GM19328 (cell line): ENCODE results near the gene DDX27.

Experiments
- ATAC-seq: cut with Tn5 transposase; IDR thresholded peaks from one replicate; pipeline ENCODE4 v1.9.1; 2021; ENCODE audit warnings: mild to moderate bottlenecking, moderate library complexity; ENCODE audit not compliant: unreplicated experiment

The DDX27 gene

GRCh38 chr20:49276961-49277785 lies 58.0 kb downstream of the DDX27 start:
- no peak for ATAC-seq

GRCh38 chr20:49277786-49278035 lies 58.5 kb downstream of the DDX27 start:
- ATAC-seq: no peak

- ATAC-seq: peak; percentile 89
Observed at GRCh38 chr20:49278036-49278817, 59.0 kb downstream of the DDX27 start, which contains the start of gene ZNFX1. ZNFX1 (minus strand) TSS chr20:49278057; CDS start chr20:49275839, 2,218 bp downstream.

GRCh38 chr20:49278818-49279676 lies 59.8 kb downstream of the DDX27 start:
- no peak for ATAC-seq

DNA sequence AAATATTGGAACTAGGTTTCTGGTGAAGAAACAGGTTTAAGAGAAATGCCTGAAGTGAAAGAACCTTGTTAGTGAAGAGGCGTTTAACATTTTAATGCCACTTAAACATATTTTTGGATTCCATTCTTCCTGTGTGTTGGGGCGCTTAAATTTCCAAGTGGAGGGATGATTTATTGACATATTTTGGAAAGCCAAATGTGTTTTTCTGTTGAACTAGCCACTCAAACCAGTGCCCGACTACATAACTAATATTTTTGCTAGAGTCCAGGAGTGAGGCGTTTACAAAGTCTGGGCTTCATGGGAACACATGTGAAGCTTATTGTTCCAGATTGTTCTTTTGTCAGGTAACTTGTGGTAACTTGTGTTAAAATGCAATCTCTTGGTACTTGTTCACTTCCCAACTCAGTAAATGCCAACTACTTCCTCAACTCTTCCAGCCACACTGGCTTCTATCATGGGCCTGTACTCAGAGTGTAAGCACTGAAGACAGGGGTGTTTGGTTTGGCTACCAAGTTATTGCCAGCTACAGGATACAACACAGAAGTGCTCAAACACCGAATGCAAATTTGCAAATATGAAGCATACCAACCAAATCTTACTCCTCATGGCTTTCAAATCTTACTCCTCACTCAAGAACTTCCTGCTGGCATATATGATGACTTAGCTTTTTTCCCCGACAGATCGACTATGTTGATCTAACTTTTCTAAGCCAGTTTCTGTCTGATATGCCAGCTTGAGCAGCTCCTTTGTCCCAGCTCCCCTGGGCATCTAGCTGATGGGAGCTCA lies 60.7 kb downstream of the DDX27 start:
- no peak for ATAC-seq

DNA sequence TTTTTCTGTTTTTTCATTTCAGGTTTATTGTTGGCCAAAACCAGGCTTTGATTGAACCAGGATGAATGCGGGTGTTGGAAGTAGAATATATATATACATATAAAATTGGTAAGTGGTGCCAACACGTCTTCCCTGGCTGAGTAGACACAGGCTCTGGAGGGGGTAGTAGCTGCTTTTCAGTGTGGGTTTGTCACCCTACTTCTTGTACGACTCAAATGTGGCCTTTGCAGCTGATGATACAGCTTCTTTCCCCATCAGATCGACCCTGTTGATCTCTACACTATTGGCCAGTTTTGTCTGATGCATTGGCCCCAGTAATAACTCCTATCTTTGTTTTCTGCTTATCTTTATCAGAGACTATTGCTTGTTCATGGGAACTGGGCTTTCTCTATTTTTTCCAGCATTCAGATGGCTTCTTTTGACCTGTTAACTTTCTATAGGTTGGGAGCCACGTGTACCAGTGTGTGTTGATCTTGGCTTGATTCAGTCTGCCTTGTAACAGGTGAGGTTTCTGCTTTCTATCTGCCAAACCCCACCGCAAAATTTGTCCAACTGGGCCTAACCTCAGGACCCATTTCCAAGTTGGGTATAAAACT lies 61.3 kb downstream of the DDX27 start:
- ATAC-seq: no peak

GRCh38 chr20:49281059-49281912 lies 62.1 kb downstream of the DDX27 start:
- ATAC-seq: no peak

- ATAC-seq: no peak
Observed at GRCh38 chr20:49281913-49282467, 62.8 kb downstream of the DDX27 start.

- ATAC-seq: no peak
Observed at GRCh38 chr20:49282584-49283171, 63.5 kb downstream of the DDX27 start.

- ATAC-seq: no peak
Observed at GRCh38 chr20:49283176-49283702, 64.0 kb downstream of the DDX27 start.

GRCh38 chr20:49283703-49284625 lies 64.7 kb downstream of the DDX27 start:
- ATAC-seq: no peak

DNA sequence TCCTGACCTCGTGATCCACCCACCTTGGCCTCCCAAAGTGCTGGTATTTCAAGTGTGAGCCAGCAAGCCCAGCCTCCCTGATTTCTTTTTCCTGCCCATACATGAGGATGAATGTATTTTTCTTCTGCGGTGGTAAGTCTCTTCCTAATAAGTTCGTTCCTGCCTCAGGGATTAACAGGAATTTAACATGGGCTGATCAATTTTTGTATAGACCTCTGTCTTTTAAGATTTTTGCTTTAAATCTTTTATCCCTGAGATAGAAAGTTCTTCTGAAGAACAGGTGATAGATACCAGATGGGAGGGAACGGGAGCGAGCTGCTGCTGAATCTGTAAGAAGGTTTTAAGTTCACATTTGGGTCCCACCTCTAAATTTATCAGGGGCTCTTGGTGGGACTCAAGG lies 65.6 kb downstream of the DDX27 start:
- no peak for ATAC-seq

- ATAC-seq: no peak
Observed at GRCh38 chr20:49285233-49285668, 66.0 kb downstream of the DDX27 start.

- ATAC-seq: no peak
Observed at GRCh38 chr20:49285813-49286494, 66.7 kb downstream of the DDX27 start.

- no peak for ATAC-seq
Observed at GRCh38 chr20:49286689-49287551, 67.7 kb downstream of the DDX27 start.
